Activated B cell treated with CpG ODN at 0.5 μM for 24 hours (primary cell): ENCODE measurements around the gene SFT2D3. TPM values are rescaled to one million over a fixed set of nuclear protein-coding genes. Genes with fewer than 3 reads are reported as not detected.

ENCODE experiments used
- ATAC-seq: fragments of 200-7000 bp; cut with Tn5 transposase; one replicate; pipeline ENCODE4 v1.10.0; 2021; ENCODE audit warnings: low read depth, mild to moderate bottlenecking, moderate library complexity
- CTCF ChIA-PET: fragments of 350-600 bp; sonication (Branson Sonifier 250); formaldehyde crosslinking; loops from one replicate; lab custom pipeline; 2021; ENCODE audit warnings: antibody characterized with exemption; lab: Charles Lee
- POLR2A ChIA-PET: fragments of 350-600 bp; sonication (Branson Sonifier 250); formaldehyde crosslinking; loops from one replicate; lab custom pipeline; 2021; ENCODE audit warnings: antibody characterized with exemption; lab: Charles Lee
- DNase-seq: peaks from one replicate; pipeline ENCODE4 v3.0.0; 2022
- H3K27ac Mint-ChIP-seq: one replicate; pipeline ENCODE4 v1.8.0; 2020; ENCODE audit warnings: mixed read lengths
- H3K27me3 Mint-ChIP-seq: one replicate; pipeline ENCODE4 v1.8.0; 2021; ENCODE audit warnings: mixed read lengths
- H3K36me3 Mint-ChIP-seq: one replicate; pipeline ENCODE4 v1.8.0; 2021; ENCODE audit warnings: low read depth, mixed read lengths
- H3K4me1 Mint-ChIP-seq: one replicate; pipeline ENCODE4 v1.8.0; 2021; ENCODE audit warnings: mixed read lengths
- H3K4me3 Mint-ChIP-seq: one replicate; pipeline ENCODE4 v1.8.0; 2020; ENCODE audit warnings: mild to moderate bottlenecking, mixed read lengths
- H3K9me3 Mint-ChIP-seq: one replicate; pipeline ENCODE4 v1.8.0; 2020; ENCODE audit warnings: mixed read lengths
- CTCF ChIP-seq: fragments of 200-600 bp; IDR thresholded peaks from one replicate; pipeline ENCODE4 v1.8.0; 2022; ENCODE audit warnings: antibody characterized with exemption, mild to moderate bottlenecking
- intact Hi-C: fragments of 100-400 bp; cut with micrococcal nuclease; formaldehyde crosslinking; loops from one replicate; pipeline ENCODE4 v1.15.1; 2024
- total RNA-seq: library from RNA; stranded (reverse); gene quantifications from 2 replicates; pipeline ENCODE4 v1.2.3, GENCODE V29; 2022

The SFT2D3 gene
- total RNA-seq, 1 donor from 2014 or later, result 10.1 TPM

DNA sequence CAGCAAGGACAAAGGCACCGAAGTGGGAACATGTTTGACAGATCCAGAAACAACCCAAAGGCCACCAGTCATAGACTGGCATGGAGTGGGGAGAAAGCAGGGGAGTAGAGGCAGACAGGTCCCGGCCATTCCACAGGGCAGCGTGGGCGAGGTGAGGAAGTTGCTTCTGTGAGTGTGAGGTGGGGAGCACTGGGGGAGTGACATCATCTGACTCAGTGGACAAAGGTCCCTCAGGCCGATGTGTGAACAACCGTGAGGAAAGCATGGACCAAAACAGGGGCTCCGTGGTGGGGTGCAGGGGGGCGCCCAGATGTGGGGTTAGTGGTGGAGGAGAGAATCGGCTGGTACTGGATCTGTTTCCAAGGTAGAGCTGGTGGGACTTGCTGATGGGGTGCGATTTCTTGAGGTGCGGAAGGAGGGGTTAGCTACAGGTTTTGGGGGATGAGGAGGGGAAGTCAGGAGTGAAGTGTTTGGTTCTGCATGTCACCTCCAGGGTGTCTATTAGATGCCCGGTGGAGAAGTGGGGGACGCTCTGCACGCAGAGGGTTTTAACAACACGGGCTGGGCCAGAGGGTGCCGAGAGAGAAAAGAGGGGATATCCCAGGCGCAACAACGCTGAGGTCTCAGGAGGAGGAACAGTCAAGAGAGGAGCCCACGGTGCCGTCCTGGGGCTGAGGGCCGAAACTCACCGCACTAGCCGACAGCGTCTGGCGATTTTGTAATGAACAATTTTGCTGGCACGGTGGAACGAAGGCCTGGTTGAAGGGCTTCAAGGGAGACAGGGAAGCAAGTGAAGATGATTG, 2.5 kb upstream of the SFT2D3 start:
- ChIA-PET POLR2A (no interaction called here), CTCF (no interaction called here)
- Mint-ChIP-seq H3K27me3 (no peaks in the 10 kb centered on the region), H3K4me1 (peaks cover 25% of the 10 kb centered on the region), H3K27ac (peak overlapping the region; percentile 32), H3K9me3 (no peaks in the 10 kb centered on the region), H3K36me3 (peaks cover 17% of the 10 kb centered on the region), H3K4me3 (no peak overlapping the region)
- ATAC-seq, result no peak
- intact Hi-C loops, result no loop called here
- no peak for DNase-seq
- TF ChIP-seq CTCF, result no peak

- Mint-ChIP-seq H3K27me3 (no peaks in the 10 kb centered on the region), H3K36me3 (peaks cover 33% of the 10 kb centered on the region), H3K4me3 (peak overlapping the region; percentile 93), H3K4me1 (peaks cover 40% of the 10 kb centered on the region), H3K9me3 (no peaks in the 10 kb centered on the region), H3K27ac (peak overlapping the region; percentile 99)
- no peak for TF ChIP-seq CTCF
- CTCF ChIA-PET, result interaction anchor here (0.7 kb wide), 1 partner anchor 109 kb away, joined by 4 read pairs; no protein-coding TSS in a partner anchor
- POLR2A ChIA-PET, result interaction anchor here (0.7 to 2.8 kb wide), 15 partner anchors 48 to 390 kb away, joined by 3 to 26 read pairs (median 11); partner anchors contain the start of genes IWS1, UGGT1 and WDR33
- DNase-seq (peak; percentile 47), ATAC-seq (peak; percentile 35)
- intact Hi-C loops, result loop anchor here (1.0 to 5.0 kb wide), 9 partner anchors 49 to 620 kb away; partner anchors contain the start of genes IWS1, MAP3K2, POLR2D and SAP130
These were observed 637 bp upstream of the SFT2D3 start for GRCh38 chr2:127700527-127701192.

DNA sequence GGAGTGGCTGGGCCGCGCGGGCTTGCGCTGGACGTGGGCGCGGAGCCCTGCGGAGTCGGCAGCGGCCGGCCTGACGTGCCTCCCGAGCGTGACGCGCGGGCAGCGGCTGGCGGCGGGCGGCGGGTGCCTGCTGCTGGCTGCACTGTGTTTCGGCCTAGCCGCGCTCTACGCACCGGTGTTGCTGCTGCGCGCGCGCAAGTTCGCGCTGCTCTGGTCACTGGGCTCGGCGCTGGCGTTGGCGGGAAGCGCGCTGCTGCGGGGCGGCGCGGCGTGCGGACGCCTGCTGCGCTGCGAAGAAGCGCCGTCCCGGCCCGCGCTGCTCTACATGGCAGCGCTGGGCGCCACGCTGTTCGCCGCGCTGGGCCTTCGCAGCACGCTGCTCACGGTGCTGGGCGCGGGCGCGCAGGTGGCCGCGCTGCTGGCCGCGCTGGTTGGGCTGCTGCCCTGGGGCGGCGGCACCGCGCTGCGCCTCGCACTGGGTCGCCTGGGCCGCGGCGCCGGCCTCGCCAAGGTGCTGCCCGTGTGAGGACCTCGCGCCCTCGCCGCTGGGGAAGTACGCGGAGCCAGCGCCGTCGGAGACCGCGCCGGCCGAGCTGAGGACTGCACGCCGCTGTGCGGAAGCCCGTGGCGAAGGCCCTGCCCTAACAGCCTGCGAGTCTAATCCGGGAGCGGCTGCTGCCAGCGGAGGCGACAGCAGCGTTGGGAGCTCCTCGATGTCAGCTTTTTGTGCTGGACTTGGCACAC, 526 bp downstream of the SFT2D3 start:
- ATAC-seq (peak; percentile 68), DNase-seq (peak; percentile 78)
- Mint-ChIP-seq H3K36me3 (peaks cover 44% of the 10 kb centered on the region), H3K4me1 (peaks cover 40% of the 10 kb centered on the region), H3K27me3 (no peaks in the 10 kb centered on the region), H3K4me3 (peak overlapping the region; percentile 93), H3K27ac (peak overlapping the region; percentile 90), H3K9me3 (no peaks in the 10 kb centered on the region)
- TF ChIP-seq CTCF, result no peak
- CTCF ChIA-PET, result interaction anchor here (0.9 to 2.0 kb wide), 3 partner anchors 111 to 223 kb away, joined by 3 to 14 read pairs (median 4); no protein-coding TSS in a partner anchor
- intact Hi-C loops, result loop anchor here (1.0 to 5.0 kb wide), 11 partner anchors 47 to 621 kb away; partner anchors contain the start of genes IWS1, MAP3K2, POLR2D and SAP130
- POLR2A ChIA-PET, result interaction anchor here (0.5 to 2.8 kb wide), 21 partner anchors 16 to 408 kb away, joined by 3 to 26 read pairs (median 7); partner anchors contain the start of genes ERCC3, IWS1, UGGT1 and WDR33

GRCh38 chr2:127702395-127703009, 1.2 kb downstream of the SFT2D3 start:
- no peak for TF ChIP-seq CTCF
- DNase-seq, result no peak
- intact Hi-C loops, result loop anchor here (1.0 to 5.0 kb wide), 3 partner anchors 109 to 125 kb away; partner anchors contain the start of gene WDR33
- Mint-ChIP-seq H3K27ac (peak overlapping the region; percentile 90), H3K4me1 (peaks cover 40% of the 10 kb centered on the region), H3K36me3 (peaks cover 48% of the 10 kb centered on the region), H3K4me3 (peak overlapping the region; percentile 84), H3K9me3 (no peaks in the 10 kb centered on the region), H3K27me3 (no peaks in the 10 kb centered on the region)
- ChIA-PET CTCF (interaction anchor here (0.9 to 2.0 kb wide), 3 partner anchors 111 to 224 kb away, joined by 3 to 14 read pairs (median 4); no protein-coding TSS in a partner anchor), POLR2A (interaction anchor here (0.5 to 2.8 kb wide), 17 partner anchors 16 to 408 kb away, joined by 3 to 26 read pairs (median 11); partner anchors contain the start of genes ERCC3, IWS1, UGGT1 and WDR33)
- ATAC-seq, result no peak
